Peyer's patch (tissue), 4 donors: Measurements from ENCODE around the gene SERINC2. TPM values are rescaled to one million over a fixed set of nuclear protein-coding genes. Genes with fewer than 3 reads are reported as not detected.
A peak's percentile ranks its signal among the peaks of the same experiment; 100 is the strongest.
"Not testable (repeated sequence)": the region's sequence is repeated elsewhere in the genome, so short reads cannot be mapped to it uniquely, and the experiment has no call there.

Experiments
- DNase-seq, 3 donors: peaks; one replicate each; pipeline ENCODE4 v3.0.0-alpha.2; 2017 to 2019
- H3K27ac ChIP-seq, 4 donors: fragments of 200-600 bp; sonication (generic); one replicate each; pipeline ENCODE4 v1.5.1; 2016 to 2019
- H3K27me3 ChIP-seq, 2 donors: fragments of 200-600 bp; sonication (generic); one replicate each; pipeline ENCODE4 v1.5.1; 2019
- H3K36me3 ChIP-seq, 3 donors: fragments of 200-600 bp; sonication (generic); one replicate each; pipeline ENCODE4 v1.5.1; 2016 to 2019
- H3K4me1 ChIP-seq, 4 donors: fragments of 200-600 bp; sonication (generic); one replicate each; pipeline ENCODE4 v1.5.1; 2016 to 2019
- H3K4me3 ChIP-seq, 4 donors: fragments of 200-600 bp; sonication (generic); 1 replicate in 3 of 4; 2 replicates in 1 of 4; pipeline ENCODE4 v1.5.1; 2016 to 2019; ENCODE audit warnings: mild to moderate bottlenecking in 1 of 4
- H3K9me3 ChIP-seq, 4 donors: fragments of 200-600 bp; sonication (generic); one replicate each; pipeline ENCODE4 v1.5.1; 2016 to 2019; ENCODE audit warnings: mild to moderate bottlenecking in 1 of 4
- POLR2A ChIP-seq, 2 donors: fragments of 450-650 bp; IDR thresholded peaks; one replicate each; pipeline ENCODE4 v1.5.1; 2017; ENCODE audit warnings: antibody characterized with exemption in 2 of 2, mild to moderate bottlenecking in 2 of 2, moderate library complexity in 2 of 2
- total RNA-seq, 4 donors: library from RNA; depleted of rRNA; stranded (reverse); fragments of >200 nt; gene quantifications; one replicate each; pipeline ENCODE4 v1.1.0, GENCODE V29; 2016
- TF ChIP-seq, protein P1 (sequence below), 6 experiments: fragments of 450-650 bp in 4 of 6; fragments of 200-600 bp in 2 of 6; sonication (generic) in 1 of 6; IDR thresholded peaks; one replicate each; pipeline ENCODE4 v1.5.1; 2017 to 2019; ENCODE audit warnings: antibody characterized with exemption in 6 of 6, mild to moderate bottlenecking in 3 of 6, moderate library complexity in 1 of 6

The SERINC2 gene
- total RNA-seq, 4 donors from 2014 or later = 36.3 to 229 (median 210) TPM

GRCh38 chr1:31427322-31427721 lies 14.3 kb downstream of the SERINC2 start:
- peaks cover 0 to 7% (median 5%) of the 10 kb centered on the region in 4 donors for H3K4me1 ChIP-seq
- no peak overlapping the region for H3K27ac ChIP-seq
- peaks cover 0 to 32% (median 0%) of the 10 kb centered on the region in 3 donors for H3K36me3 ChIP-seq
- no peaks in the 10 kb centered on the region for H3K27me3 ChIP-seq
- no peaks in the 10 kb centered on the region for H3K9me3 ChIP-seq
- TF ChIP-seq, protein P1, sequence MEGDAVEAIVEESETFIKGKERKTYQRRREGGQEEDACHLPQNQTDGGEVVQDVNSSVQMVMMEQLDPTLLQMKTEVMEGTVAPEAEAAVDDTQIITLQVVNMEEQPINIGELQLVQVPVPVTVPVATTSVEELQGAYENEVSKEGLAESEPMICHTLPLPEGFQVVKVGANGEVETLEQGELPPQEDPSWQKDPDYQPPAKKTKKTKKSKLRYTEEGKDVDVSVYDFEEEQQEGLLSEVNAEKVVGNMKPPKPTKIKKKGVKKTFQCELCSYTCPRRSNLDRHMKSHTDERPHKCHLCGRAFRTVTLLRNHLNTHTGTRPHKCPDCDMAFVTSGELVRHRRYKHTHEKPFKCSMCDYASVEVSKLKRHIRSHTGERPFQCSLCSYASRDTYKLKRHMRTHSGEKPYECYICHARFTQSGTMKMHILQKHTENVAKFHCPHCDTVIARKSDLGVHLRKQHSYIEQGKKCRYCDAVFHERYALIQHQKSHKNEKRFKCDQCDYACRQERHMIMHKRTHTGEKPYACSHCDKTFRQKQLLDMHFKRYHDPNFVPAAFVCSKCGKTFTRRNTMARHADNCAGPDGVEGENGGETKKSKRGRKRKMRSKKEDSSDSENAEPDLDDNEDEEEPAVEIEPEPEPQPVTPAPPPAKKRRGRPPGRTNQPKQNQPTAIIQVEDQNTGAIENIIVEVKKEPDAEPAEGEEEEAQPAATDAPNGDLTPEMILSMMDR (IDR thresholded peaks at IDR 0.05) = no peak
- no peak for TF ChIP-seq POLR2A (IDR thresholded peaks at IDR 0.05)
- DNase-seq = no peak
- H3K4me3 ChIP-seq = no peak overlapping the region

DNA sequence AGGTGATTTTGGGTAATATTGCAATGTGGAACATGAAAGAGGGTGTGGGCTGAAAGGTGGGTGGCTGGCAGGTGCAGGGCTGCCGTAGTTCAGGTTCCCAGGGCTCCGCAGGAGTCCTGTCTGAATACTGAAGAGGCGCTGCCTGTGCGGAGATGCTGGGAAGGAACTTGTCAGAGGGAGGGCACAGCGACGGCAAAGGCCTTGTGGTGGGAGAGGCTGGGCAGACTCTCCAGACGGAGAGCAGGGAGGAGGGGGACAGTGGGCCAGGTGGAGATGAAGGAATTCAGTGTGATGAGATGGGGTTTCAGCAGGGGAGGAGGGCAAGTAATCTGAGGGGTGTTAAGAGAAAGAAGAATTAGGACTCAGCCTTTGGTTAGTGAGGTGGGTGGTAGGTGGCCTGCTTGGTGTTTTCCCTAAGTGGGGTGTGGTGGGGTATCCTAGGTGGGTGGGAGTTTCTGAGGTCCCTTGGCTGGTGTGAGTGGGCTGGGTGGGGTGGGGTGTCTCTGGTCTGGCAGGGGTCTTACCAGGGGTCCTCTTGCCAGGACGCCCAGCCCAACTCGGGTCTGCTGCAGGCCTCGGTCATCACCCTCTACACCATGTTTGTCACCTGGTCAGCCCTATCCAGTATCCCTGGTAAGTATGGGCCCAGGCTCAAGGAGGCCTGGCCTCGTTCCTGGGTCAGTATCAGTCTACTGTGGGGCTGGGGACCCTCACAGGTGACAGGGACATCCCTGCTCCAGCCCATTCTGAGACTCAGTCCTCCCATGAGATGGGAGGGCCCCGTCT lies 15.6 kb downstream of the SERINC2 start:
- H3K9me3 ChIP-seq = no peaks in the 10 kb centered on the region
- H3K27me3 ChIP-seq = no peaks in the 10 kb centered on the region
- H3K4me3 ChIP-seq = no peak overlapping the region
- peaks cover 0 to 7% (median 5%) of the 10 kb centered on the region in 4 donors for H3K4me1 ChIP-seq
- no peak for DNase-seq
- TF ChIP-seq, protein P1 (IDR thresholded peaks at IDR 0.05) = no peak
- no peak for TF ChIP-seq POLR2A (IDR thresholded peaks at IDR 0.05)
- H3K27ac ChIP-seq = no peak overlapping the region
- peaks cover 0 to 35% (median 0%) of the 10 kb centered on the region in 3 donors for H3K36me3 ChIP-seq

- peak in 2 of 3 donors; percentile 15 to 35 for DNase-seq
- Histone ChIP-seq H3K4me3 (no peak overlapping the region), H3K27ac (no peak overlapping the region), H3K27me3 (no peaks in the 10 kb centered on the region), H3K9me3 (no peaks in the 10 kb centered on the region), H3K4me1 (peaks cover 0 to 7% (median 2%) of the 10 kb centered on the region in 4 donors), H3K36me3 (peaks cover 0 to 35% (median 0%) of the 10 kb centered on the region in 3 donors)
- no peak for TF ChIP-seq POLR2A (IDR thresholded peaks at IDR 0.05)
- TF ChIP-seq, protein P1 (IDR thresholded peaks at IDR 0.05) = no peak
Observed at GRCh38 chr1:31429583-31429982, 16.6 kb downstream of the SERINC2 start.

- H3K27me3 ChIP-seq, H3K4me1 ChIP-seq, H3K4me3 ChIP-seq, H3K9me3 ChIP-seq, H3K27ac ChIP-seq: not testable (repeated sequence)
- DNase-seq = peak in 1 of 3 donors; percentile 53
- peaks cover 0 to 15% (median 0%) of the 10 kb centered on the region in 3 donors for H3K36me3 ChIP-seq
Observed at GRCh38 chr1:31431351-31432257, 18.6 kb downstream of the SERINC2 start.

- H3K36me3 ChIP-seq = peaks cover 0 to 11% (median 0%) of the 10 kb centered on the region in 3 donors
- H3K27me3 ChIP-seq = no peaks in the 10 kb centered on the region
- DNase-seq = peak in 1 of 3 donors; percentile 38
- no peak for TF ChIP-seq POLR2A (IDR thresholded peaks at IDR 0.05)
- TF ChIP-seq, protein P1 (IDR thresholded peaks at IDR 0.05) = no peak
- H3K27ac ChIP-seq = no peak overlapping the region
- H3K4me3 ChIP-seq = no peak overlapping the region
- H3K9me3 ChIP-seq = no peaks in the 10 kb centered on the region
- no peaks in the 10 kb centered on the region for H3K4me1 ChIP-seq
Observed at GRCh38 chr1:31432592-31433395, 19.8 kb downstream of the SERINC2 start.
